ENCODE data around the gene KCNK18. TPM values are rescaled to one million over a fixed set of nuclear protein-coding genes. Genes with fewer than 3 reads are reported as not detected.

The KCNK18 gene
- total and polyA plus RNA-seq, 2 of the 8 experiments (the other 6 are each of a cell fraction or from before 2014, with no cell fraction given), result not detected

DNA sequence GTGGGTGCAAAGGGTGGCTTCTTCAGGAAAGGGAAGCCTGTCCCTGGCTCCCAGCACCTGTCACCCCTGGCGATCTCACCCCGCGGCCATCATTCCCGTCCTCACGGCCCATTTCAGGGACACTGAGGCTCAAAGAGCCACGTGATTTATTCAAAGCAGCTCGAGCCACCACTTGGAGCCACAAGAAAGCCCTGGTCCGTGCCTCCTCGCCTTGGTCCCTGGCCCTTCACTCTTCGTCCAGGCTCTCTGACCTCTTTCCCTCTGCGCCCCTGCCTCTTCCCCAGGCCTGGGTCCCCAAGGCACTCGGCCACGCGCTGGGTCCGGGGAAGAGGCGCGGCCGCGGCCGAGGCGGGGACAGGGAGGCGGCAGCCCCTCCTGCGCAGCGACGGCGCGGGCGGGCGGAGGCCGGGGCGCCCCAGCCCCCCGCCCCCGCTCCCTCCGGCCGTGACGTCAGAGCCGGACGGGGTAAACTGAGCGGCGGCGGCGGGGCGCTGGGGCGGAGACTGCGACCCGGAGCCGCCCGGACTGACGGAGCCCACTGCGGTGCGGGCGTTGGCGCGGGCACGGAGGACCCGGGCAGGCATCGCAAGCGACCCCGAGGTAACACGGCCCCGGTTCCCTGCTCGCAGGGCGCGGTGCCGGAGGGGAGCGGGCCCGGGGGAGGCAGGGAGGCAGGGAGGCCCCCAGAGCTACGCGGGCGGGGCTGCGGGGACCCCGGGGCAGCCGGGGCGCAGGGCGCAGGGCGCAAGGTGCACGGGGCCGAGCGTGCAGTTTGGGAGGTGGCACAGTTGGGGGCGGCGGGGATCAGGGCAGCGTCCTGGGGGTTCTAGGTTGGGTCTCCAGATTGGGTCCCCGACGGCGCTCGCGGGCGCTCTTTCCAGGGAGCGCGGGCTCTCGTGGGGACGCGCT is 43.6 kb downstream of the KCNK18 start, which contains the start of gene SLC18A2 (continued):
- TF ChIP-seq ASH2L (IDR thresholded peaks at IDR 0.05; ENCODE audit: low read length) (peak; percentile 49), TAF7 (optimal IDR thresholded peaks at IDR 0.05; ENCODE audit: borderline replicate concordance, low read depth, low read length) (peak; percentile 9), JUN (IDR thresholded peaks at IDR 0.05; ENCODE audit: low read depth, low read length) (no peak), POU5F1 (IDR thresholded peaks at IDR 0.05; ENCODE audit: low read depth, low read length) (no peak), CBX8 (IDR thresholded peaks at IDR 0.05; ENCODE audit: borderline replicate concordance, low read depth, low read length) (no peak), TBP (IDR thresholded peaks at IDR 0.05; ENCODE audit: low read depth, low read length) (no peak), SP1 (IDR thresholded peaks at IDR 0.05; ENCODE audit: low read depth, low read length) (no peak), HDAC2 (IDR thresholded peaks at IDR 0.05; ENCODE audit: borderline replicate concordance in 1 of 2, low read depth in 2 of 2, low read length in 2 of 2) (peak in 1 of 2 experiments; percentile 21; a peak in 1 of 4 replicates), KDM1A (IDR thresholded peaks at IDR 0.05; ENCODE audit: borderline replicate concordance, low read length) (no peak), SP2 (IDR thresholded peaks at IDR 0.05; ENCODE audit: low read length) (no peak), KDM4A (IDR thresholded peaks at IDR 0.05; ENCODE audit: low read depth, low read length, severe bottlenecking) (peak; percentile 93), BACH1 (IDR thresholded peaks at IDR 0.05; ENCODE audit: low read length) (0 out of 2 replicates have a peak, but pooled peaks have one; percentile 2), FOSL1 (IDR thresholded peaks at IDR 0.05; ENCODE audit: insufficient read depth, low read depth, low read length) (no peak)
- TF ChIP-seq, protein P1, sequence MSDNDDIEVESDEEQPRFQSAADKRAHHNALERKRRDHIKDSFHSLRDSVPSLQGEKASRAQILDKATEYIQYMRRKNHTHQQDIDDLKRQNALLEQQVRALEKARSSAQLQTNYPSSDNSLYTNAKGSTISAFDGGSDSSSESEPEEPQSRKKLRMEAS (IDR thresholded peaks at IDR 0.05), result peak; percentile 67
- TF ChIP-seq, protein P2, sequence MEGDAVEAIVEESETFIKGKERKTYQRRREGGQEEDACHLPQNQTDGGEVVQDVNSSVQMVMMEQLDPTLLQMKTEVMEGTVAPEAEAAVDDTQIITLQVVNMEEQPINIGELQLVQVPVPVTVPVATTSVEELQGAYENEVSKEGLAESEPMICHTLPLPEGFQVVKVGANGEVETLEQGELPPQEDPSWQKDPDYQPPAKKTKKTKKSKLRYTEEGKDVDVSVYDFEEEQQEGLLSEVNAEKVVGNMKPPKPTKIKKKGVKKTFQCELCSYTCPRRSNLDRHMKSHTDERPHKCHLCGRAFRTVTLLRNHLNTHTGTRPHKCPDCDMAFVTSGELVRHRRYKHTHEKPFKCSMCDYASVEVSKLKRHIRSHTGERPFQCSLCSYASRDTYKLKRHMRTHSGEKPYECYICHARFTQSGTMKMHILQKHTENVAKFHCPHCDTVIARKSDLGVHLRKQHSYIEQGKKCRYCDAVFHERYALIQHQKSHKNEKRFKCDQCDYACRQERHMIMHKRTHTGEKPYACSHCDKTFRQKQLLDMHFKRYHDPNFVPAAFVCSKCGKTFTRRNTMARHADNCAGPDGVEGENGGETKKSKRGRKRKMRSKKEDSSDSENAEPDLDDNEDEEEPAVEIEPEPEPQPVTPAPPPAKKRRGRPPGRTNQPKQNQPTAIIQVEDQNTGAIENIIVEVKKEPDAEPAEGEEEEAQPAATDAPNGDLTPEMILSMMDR (IDR thresholded peaks at IDR 0.05; ENCODE audit: control extremely low read depth in 1 of 3, insufficient read depth in 1 of 3, low read depth in 1 of 3, low read length in 3 of 3), result no peak

Measured in H1 (cell line).